Esophagus muscularis mucosa (tissue), 3 donors: ENCODE measurements around the gene C2CD3.

Experiments
- POLR2AphosphoS5 ChIP-seq, 2 donors: sonication (generic); formaldehyde crosslinking; IDR thresholded peaks; one replicate each; pipeline ENCODE4 v1.6.1; 2017; ENCODE audit warnings: antibody characterized with exemption in 2 of 2
- TF ChIP-seq, protein P1 (sequence below), 3 experiments: fragments of 200-600 bp in 2 of 3; fragments of 450-650 bp in 1 of 3; sonication (generic) in 2 of 3; IDR thresholded peaks; one replicate each; pipeline ENCODE4 v1.5.1; 2017 to 2019; ENCODE audit warnings: antibody characterized with exemption in 3 of 3, mild to moderate bottlenecking in 2 of 3, moderate library complexity in 1 of 3

- TF ChIP-seq, protein P1, sequence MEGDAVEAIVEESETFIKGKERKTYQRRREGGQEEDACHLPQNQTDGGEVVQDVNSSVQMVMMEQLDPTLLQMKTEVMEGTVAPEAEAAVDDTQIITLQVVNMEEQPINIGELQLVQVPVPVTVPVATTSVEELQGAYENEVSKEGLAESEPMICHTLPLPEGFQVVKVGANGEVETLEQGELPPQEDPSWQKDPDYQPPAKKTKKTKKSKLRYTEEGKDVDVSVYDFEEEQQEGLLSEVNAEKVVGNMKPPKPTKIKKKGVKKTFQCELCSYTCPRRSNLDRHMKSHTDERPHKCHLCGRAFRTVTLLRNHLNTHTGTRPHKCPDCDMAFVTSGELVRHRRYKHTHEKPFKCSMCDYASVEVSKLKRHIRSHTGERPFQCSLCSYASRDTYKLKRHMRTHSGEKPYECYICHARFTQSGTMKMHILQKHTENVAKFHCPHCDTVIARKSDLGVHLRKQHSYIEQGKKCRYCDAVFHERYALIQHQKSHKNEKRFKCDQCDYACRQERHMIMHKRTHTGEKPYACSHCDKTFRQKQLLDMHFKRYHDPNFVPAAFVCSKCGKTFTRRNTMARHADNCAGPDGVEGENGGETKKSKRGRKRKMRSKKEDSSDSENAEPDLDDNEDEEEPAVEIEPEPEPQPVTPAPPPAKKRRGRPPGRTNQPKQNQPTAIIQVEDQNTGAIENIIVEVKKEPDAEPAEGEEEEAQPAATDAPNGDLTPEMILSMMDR (IDR thresholded peaks at IDR 0.05): no peak
- no peak for TF ChIP-seq POLR2AphosphoS5 (IDR thresholded peaks at IDR 0.05)
Observed at GRCh38 chr11:74142624-74143023, 28.2 kb downstream of the C2CD3 start.
